Sigmoid colon (tissue), 4 donors: ENCODE results near the gene PGA4.
"Not testable (repeated sequence)": the region's sequence is repeated elsewhere in the genome, so short reads cannot be mapped to it uniquely, and the experiment has no call there.

ENCODE experiments used
- EP300 ChIP-seq, 4 donors: sonication (generic); formaldehyde crosslinking; IDR thresholded peaks; one replicate each; pipeline ENCODE4 v1.6.1; 2017; ENCODE audit warnings: antibody characterized with exemption in 4 of 4
- POLR2A ChIP-seq, 2 donors: fragments of 450-650 bp; IDR thresholded peaks; one replicate each; pipeline ENCODE4 v1.6.1; 2016; ENCODE audit warnings: antibody characterized with exemption in 2 of 2, mild to moderate bottlenecking in 2 of 2, moderate library complexity in 2 of 2
- POLR2AphosphoS5 ChIP-seq, 4 donors: sonication (generic); formaldehyde crosslinking; IDR thresholded peaks; one replicate each; pipeline ENCODE4 v1.6.1; 2017; ENCODE audit warnings: antibody characterized with exemption in 4 of 4
- TF ChIP-seq, protein P1 (sequence below), 4 experiments: fragments of 450-650 bp in 3 of 4; fragments of 200-600 bp in 1 of 4; IDR thresholded peaks; one replicate each; pipeline ENCODE4 v1.5.1; 2016 to 2019; ENCODE audit warnings: antibody characterized with exemption in 4 of 4, mild to moderate bottlenecking in 3 of 4, moderate library complexity in 2 of 4

DNA sequence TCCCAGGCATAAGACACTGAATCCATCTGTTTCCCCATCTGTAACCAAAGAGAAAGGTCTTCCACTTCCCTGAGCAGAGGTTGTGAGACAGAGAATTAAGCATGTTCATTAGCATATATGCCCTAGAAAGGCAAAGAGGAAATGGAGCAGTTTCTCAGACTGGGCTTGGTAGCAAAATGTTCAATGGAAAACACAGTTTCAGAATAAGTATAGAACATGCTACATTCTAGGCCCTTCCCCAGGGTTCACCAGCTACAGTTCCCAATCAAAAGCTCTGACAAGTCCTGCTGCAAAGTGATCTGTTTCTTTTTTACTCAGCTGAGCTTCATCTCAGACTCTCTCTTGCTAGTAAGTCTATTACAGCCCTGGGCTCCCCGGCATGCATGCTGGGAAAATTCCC lies 30.2 kb downstream of the PGA4 start:
- TF ChIP-seq, protein P1, sequence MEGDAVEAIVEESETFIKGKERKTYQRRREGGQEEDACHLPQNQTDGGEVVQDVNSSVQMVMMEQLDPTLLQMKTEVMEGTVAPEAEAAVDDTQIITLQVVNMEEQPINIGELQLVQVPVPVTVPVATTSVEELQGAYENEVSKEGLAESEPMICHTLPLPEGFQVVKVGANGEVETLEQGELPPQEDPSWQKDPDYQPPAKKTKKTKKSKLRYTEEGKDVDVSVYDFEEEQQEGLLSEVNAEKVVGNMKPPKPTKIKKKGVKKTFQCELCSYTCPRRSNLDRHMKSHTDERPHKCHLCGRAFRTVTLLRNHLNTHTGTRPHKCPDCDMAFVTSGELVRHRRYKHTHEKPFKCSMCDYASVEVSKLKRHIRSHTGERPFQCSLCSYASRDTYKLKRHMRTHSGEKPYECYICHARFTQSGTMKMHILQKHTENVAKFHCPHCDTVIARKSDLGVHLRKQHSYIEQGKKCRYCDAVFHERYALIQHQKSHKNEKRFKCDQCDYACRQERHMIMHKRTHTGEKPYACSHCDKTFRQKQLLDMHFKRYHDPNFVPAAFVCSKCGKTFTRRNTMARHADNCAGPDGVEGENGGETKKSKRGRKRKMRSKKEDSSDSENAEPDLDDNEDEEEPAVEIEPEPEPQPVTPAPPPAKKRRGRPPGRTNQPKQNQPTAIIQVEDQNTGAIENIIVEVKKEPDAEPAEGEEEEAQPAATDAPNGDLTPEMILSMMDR (IDR thresholded peaks at IDR 0.05), result not testable (repeated sequence)
- not testable (repeated sequence) for TF ChIP-seq EP300, POLR2AphosphoS5, POLR2A (IDR thresholded peaks at IDR 0.05)
